GM21447 (cell line): ENCODE measurements around the gene GAB4.
"Not testable (repeated sequence)": the region's sequence is repeated elsewhere in the genome, so short reads cannot be mapped to it uniquely, and the experiment has no call there.

Experiments used
- ATAC-seq: cut with Tn5 transposase; IDR thresholded peaks from one replicate; pipeline ENCODE4 v1.9.1; 2021; ENCODE audit not compliant: unreplicated experiment

The GAB4 gene, protein sequence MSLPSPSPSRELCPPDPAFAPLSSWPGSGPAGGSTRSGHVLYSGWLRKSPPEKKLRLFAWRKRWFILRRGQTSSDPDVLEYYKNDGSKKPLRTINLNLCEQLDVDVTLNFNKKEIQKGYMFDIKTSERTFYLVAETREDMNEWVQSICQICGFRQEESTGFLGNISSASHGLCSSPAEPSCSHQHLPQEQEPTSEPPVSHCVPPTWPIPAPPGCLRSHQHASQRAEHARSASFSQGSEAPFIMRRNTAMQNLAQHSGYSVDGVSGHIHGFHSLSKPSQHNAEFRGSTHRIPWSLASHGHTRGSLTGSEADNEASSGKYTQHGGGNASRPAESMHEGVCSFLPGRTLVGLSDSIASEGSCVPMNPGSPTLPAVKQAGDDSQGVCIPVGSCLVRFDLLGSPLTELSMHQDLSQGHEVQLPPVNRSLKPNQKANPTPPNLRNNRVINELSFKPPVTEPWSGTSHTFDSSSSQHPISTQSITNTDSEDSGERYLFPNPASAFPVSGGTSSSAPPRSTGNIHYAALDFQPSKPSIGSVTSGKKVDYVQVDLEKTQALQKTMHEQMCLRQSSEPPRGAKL

DNA sequence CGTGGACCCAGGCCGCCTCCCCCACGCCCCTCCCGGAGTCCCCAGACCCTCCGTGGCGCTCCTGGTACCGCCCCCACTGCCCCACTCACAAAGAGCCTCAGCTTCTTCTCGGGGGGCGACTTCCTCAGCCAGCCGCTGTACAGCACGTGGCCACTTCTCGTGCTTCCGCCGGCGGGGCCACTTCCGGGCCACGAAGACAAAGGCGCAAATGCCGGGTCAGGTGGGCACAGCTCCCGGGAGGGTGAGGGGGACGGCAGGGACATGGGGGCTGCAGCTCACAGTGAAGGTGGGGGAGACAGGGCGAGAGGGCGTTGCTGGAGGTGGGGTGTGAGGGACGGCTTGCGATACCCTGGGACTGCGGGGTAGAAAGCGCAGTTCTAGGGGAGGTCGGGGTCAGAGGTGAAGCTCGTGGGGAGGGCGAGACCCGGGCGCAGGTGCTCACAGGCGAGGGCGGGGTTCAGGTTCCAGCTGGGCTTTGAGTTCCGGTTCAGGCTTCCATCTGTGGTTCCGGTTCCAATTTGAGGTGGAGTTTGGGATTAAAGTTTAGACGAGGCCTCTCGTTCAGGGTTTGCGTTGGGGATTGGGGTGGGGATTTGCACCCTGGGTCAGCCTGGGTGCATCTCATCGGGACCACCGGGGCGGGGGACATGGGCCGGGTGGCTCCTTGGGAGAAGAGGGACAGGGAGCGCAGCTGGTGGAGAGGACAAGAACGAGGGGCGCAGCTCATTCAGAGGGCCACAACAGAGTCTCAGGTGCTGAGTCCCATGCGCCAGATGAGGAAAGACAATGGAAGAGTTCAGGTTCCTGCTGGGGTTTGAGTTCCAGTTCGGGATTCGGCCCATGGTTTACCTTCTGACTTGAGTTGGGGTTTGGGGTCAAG is at the start of gene GAB4:
Gene GAB4, minus strand, starts transcription at position 371 of the 880 bp plus-strand sequence. Its CDS starts 108 bp downstream, at position 263.
- ATAC-seq, result no peak

DNA sequence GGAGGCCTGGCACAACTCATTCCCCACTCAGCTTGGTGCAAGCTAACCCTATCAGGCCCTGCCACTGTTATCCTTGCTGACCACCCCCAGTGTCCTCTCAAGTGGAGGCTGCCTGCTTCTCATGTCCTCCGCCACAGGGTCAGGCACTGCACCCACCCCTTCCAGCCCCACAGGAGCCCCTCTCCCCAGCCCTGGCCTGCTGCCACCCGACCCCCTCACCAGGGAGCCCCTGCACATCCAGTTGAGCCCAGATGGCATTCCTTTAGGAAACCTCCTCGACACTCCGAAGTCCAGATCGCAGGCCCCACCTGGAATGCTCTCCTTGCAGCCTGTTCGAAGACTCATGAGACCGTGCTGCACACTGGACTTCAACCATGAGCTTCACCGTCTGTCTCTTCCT is 48.8 kb upstream of the GAB4 start:
- no peak for ATAC-seq

DNA sequence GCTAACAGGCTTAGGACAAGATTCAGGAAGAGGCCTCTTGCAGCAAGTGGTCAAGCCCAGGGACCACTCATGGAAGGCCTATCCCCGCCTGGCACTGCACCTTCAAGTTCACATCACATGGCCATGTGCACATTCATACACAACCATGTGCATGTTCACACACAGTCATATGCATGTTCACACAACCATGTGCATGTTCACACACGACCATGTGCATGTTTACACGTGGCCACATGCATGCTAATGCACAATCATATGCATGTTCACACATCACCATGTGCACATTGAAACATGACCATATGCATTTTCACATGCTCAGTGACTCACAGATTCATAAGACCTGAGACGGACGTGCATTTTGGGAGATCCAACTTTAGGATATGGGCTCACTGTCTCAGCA is 48.0 kb upstream of the GAB4 start:
- ATAC-seq, result no peak

DNA sequence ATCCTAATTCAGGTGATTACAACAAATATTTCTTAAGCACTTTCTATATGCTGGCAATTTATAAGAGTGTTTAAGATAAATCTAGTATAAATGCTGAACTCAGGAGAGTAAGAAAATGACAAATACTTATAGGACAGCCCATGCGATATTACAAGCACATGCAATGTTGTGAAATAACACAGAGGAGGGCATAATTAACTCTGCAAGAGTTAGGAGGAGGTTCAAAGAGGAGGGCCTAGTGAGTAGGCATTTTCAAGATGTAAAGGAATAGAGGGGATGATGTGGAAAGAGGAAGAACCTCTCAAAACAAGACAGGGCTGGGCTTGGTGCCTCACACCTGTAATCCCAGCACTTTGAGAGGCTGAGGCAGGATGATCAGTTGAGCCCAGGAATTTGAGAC is 39.6 kb upstream of the GAB4 start:
- ATAC-seq, result no peak

DNA sequence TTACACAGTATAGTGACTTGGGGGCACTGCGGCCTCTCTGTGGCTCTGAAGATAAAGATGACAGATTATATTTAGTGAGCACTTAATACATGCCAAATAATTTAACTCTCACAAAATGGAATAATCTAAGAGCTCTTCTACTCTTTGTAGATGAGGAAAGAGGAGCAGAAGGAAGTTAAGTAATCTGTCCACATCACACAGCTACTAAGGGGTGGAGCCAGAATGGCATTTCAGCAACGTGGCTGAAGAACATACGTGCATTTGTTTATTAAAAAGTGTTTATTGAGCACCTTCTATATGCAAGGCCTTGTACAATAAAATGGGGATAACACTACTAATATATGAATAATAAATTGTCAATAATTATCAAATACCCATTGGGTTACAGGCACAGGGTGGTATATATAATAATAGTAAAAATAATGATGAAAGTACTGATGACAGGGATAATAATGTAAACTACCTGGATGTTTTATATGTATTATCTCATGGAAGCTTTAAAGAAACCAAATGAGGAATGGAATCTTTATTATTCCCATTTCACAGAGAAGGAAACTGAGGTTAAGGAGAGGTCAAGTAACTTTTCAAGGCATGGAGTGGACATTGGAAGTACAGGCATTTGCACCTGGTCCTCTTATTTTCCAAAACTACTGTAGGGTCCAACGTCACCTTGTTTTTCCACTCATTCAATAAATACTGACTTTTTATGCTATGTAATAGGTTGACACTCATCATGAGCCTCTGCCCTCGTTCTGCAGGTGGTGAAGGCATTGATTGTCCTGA is 38.7 kb upstream of the GAB4 start:
- no peak for ATAC-seq

DNA sequence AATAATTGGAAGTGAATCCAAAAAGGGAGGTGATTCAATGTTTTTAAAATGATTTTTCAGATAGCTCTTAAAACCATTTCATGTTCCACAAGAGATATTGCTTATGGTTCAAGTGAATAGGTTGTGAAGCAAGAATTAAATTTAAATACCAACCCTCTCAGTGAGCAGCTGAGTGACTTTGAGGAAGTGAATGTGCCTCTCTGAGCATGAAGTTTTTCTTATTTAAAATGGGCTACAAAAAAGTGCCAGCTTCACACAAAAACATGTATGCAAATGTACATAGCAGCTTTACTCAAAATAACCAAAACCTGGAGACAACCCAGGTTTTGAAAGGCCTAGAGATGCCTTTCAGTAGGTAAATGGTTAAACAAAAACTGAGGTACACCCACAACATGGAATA is 35.5 kb upstream of the GAB4 start:
- ATAC-seq, result no peak

DNA sequence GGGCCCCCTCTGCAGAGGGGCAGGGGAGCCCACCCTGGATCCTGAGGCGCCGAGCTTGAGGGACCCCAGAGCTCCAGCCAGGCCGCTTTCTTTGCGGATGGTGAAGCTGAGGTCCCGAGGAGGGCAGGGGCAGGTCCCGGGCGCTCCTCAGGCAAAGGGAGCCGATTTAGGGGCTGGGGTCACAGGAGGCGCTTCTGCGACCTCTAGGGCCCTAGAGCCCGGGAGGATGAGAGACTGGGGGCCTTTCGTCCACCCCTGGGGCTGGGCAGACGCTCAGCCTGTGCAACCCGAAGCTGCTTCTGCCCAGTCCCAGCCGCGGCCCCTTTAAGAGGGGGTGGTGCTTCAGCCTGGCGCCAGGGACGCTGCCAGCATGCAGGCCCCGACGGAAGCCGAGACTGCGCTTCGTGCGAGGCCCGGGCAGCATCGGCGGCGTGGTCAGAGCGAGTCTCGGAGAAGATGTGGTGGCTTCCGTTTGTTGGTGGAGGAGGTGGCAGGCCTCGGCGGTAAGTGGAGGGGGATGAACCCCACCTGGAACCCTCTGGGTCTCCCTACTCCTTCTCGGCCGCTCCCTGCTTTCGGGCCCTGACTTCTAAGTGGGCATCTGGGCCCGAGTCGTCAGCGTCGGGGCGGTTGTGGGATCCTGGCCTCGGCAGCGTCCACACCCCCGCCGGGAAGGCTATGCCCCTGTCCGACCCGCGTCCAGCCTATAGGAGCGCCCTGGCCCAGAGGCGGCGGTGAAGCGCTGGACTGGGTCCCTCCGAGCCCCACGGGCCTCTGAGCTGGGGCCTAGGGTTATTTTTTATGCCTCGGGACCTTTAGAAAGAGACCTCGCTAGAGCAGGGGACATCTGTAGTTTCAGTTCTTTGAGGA is 29.1 kb upstream of the GAB4 start:
- ATAC-seq, result peak; percentile 75

DNA sequence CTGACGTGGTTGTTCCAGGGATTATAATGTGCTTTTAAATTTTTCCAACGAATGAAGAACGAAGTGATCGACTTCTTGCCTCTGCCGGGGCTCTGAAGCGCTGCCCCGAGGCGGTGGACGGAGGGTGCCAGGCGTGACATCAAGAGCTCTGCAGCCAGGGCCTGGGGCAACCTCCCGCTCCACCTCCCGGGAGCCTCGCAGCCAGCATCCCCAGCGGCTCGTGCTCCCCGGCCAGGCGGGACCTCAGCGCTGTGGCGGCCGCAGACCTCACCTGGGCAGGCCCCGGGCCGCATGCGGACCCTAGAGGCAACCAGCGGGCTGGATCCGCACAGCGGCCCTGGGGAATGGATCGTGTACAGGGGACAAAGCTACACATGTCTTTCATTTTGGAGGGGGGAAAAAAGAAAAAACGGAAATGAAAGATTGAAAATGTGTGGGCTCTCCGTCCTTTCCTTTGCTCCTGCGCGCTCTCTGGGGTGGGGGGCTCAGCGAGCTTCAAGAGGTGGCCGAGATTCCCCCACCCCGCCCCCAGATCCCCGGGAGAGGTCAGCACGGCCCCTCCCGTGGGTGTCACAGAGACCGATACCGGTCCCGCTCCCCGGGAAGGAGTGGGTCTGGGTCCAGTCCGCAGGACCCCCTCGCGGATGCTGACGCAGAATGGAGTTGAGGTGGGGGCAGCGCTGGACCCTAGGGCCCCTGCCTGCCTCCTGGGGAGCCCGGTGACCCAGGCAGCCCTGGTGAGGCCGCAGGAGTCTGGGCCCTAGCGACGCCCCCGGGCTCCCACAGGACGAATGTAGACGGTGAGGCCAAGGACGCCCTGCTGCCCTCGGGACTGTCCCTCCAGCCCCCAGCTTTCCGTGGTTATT is 28.2 kb upstream of the GAB4 start:
- ATAC-seq, result peak; percentile 30

DNA sequence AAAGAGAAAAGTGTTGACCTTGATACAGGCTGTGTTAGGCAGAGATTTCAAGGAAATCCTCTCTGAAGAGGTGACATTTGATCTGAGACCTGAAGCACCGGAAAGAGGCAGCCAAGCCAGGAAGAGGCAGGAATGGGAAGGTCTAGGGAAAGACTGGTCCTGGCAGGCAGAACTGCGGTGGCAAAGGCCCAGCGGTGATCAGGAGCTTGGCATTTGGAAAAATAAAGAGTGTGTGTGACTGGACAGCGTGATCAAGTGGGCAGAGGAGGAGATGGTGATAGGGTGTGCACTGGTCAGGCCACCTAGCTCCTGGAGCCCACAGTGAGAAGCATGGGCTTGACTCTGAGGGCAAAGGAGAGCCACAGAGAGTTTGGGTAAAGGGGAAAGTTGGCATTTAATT is 27.2 kb upstream of the GAB4 start:
- no peak for ATAC-seq

DNA sequence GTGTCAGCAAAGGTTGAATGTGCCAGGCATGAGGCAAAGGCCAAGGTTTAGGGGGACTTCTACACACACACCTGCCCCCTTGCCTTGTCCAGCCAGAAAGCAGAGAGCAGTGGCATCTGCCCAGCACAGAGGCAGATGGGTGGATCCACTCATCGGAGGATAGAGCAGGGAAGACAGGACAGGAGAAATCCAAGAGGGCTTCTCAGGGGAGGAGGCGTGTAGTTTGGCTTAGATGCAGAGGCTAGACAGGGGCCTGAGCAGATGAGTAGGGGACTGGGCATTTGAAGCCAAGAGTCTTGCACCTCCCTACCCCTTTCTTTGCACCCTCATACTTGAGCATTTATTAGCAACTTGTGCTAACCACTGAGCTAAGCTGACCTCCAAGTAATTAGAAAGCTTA is 26.5 kb upstream of the GAB4 start:
- ATAC-seq, result not testable (repeated sequence)

DNA sequence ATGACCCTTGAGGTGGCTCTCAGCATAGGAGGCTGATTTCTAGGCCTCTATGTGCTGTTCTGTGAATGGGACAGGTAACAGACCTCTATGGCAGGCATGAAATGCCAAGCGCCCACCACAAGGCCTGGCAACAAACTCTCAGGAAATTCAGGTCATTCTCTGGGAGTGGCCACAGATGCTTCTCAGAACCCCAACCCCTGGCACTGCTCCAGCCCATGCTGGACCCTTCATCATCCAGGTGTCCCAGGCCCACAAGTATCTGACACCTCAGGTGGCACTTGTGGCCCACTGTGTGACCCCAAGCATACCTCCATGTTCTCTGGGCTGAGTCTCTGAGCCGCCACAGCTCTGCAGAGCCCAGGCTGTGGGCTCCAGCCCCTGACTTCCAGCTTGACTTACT is 24.3 kb upstream of the GAB4 start:
- ATAC-seq, result not testable (repeated sequence)

DNA sequence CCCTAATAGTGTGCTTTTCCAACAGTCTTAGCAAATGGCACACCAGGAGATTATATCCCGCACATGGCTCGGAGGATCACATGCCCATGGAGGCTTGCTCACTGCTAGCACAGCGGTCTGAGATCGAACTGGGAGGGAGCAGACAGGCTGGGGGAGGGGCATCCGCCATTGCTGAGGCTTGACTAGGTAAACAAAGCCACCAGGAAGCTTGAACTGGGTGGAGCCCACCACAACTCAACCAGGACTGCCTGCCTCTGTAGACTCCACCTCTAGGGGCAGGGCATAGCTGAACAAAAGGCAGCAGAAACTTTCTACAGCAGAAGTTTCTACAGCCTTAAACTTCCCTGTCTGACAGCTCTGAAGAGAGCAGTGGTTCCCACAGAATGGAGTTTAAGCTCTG is 16.4 kb upstream of the GAB4 start:
- ATAC-seq, result not testable (repeated sequence)

DNA sequence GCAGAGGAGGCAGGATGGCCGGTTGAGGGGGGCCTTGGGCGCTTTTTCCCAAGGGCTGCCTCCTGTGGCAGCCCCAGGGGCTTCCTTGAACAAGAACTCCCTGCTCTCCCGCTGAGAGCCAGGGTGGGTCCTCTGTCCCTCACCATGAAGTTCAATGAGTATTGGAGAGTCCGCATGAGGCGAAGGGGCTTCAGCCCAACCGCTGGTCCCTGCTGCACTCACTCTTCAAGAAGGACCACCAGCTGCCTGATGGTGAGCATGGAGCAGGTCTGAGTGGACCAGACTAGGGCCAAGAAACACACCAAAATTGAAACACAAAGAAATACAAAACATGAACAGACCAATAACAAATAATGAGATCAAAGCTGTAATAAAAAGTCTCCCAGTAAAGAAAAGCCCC is 7.5 kb upstream of the GAB4 start:
- not testable (repeated sequence) for ATAC-seq

DNA sequence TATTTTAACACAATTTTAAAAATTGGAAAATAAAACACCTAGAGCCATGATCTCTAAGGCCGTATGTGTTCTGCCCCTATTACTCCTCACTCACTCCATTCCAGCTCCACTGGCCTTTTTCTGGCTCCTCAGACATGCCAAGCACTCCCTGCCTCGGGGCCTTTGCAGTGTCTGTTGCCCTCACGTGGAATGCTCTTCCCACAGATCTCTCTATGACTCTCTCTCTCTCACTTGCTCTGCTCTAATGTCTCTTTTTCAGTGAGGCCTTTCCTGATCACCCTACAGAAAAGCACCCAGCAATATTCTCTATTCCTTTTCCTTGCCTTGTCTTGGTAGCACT is 6.0 kb upstream of the GAB4 start:
- not testable (repeated sequence) for ATAC-seq

DNA sequence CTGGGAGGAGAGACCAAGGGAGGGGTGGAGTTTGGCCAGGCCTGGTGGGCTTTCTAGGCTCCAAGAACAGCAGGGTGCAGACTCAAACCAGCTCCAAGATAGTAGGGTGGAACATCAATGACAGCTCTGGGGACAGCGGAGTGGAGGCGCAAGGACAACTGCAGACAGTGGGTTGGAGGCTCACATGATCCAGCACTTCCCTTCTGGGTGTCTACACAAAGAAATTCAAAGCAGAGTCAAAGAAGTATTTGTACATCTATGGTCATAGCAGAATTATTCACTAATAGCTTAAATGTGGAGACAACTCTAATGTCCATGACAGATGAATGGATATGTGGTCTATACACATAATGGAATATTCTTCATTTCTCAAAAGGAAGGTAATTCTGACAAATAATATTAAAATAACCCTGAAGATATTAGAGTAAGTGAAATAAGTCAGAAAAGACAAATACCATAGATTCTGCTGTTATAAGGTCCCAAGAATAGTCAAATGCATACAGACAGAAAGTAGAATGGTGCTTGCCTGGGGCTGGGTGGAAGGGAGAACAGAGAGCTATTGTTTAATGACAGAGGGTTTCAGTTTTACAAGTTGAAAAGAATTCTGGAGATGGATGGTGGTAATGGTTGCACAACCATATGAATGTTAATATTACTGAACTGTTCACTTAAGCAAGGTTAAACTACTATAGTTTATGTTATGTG is 5.5 kb upstream of the GAB4 start:
- ATAC-seq, result no peak

DNA sequence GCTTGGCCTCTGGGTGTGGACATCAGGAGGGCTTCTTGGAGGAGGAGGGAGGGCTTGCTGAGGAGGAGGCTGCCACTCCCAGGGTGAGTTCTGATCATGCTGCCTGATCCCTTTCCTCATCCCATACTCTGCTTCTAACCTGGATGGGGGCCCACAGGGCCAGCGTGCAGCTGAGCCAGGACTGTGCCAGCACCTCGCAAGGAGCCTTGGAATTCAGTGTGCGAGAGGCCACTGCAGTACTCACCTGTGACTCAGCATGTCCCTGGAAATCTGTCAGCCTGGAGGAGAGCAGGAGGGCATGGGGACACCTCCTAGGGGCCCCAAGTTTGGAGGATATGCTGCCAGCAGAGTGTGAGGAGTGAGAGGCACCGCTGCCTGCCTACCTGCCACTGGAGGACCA is 4.2 kb upstream of the GAB4 start:
- ATAC-seq, result no peak

DNA sequence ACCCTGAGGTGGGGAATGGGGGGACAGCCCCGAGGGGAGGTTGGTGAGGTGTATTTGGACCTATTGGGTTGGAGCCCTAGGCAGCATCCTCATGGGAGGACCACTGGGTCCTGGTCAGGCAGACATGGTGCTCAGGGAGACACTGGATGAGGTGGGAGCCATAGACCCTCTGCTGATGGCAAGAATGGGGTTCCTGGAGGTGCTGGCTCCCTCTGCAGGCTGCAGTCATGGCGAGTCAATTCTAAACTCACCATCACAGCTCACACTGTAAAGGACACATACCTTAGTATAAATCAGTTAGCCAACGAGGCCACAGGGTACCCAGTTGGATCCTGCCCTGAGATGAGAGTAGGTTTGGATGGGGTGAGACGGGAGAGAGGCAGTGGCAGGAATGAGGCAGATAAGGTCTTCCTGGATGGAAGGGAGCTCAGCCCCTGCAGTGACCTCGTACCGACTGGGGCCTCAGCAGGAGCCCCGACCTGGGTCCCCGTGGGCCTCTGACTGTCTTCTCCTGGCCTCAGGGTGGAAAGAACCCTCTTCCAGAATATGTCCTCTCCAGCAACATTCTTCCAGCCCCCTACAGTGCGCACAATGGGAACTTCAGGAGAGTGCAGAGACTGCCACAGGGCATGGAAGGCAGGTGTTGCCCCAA is 1.7 kb upstream of the GAB4 start:
- ATAC-seq, result no peak

DNA sequence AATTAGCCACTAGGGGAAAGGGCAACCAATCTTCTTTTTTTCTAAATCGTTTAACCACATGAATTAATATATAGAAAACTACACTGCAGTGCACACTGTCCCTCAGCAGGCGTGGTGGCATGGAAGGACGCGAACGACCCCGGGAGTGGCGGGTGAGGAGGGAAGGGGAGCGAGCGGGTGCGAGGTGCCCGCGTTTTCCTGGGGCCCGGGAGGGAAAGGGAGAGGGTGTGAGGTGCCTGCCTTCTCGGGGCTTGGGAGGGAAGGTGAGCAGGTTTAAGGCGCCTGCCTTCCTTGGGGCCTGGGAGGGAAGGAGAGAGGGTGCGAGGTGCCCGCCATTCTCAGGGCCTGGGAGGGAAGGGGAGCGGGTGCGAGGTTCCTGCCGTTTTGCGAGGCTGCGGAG is 765 bp downstream of the GAB4 start:
- no peak for ATAC-seq
